ENCODE measurements around the gene ERBB3.

The ERBB3 gene

GRCh38 chr12:56126732-56127239 is 46.8 kb downstream of the ERBB3 start:
- Histone ChIP-seq H3K4me1 (ENCODE audit: control insufficient read depth, insufficient read depth, low read length) (peaks cover 19% of the 10 kb centered on the region), H3K4me3 (ENCODE audit: low read depth, low read length) (peak overlapping the region; percentile 62; the same call in 1 of the 2 replicates), H3K9ac (ENCODE audit: low read depth, low read length) (no peak overlapping the region), H3K27ac (ENCODE audit: low read depth, low read length) (peak overlapping the region; percentile 86), H3K9me3 (ENCODE audit: control insufficient read depth, insufficient read depth, low read length) (no peaks in the 10 kb centered on the region), H3K27me3 (ENCODE audit: control insufficient read depth, insufficient read depth, low read length) (no peaks in the 10 kb centered on the region), H3K36me3 (ENCODE audit: control insufficient read depth, insufficient read depth, low read length) (peaks cover 18% of the 10 kb centered on the region)

- Histone ChIP-seq H3K4me1 (ENCODE audit: control insufficient read depth, insufficient read depth, low read length) (peaks cover 19% of the 10 kb centered on the region), H3K9me3 (ENCODE audit: control insufficient read depth, insufficient read depth, low read length) (no peaks in the 10 kb centered on the region), H3K27ac (ENCODE audit: low read depth, low read length) (peak overlapping the region; percentile 86)
Measured at GRCh38 chr12:56127485-56127887, 47.5 kb downstream of the ERBB3 start.

DNA sequence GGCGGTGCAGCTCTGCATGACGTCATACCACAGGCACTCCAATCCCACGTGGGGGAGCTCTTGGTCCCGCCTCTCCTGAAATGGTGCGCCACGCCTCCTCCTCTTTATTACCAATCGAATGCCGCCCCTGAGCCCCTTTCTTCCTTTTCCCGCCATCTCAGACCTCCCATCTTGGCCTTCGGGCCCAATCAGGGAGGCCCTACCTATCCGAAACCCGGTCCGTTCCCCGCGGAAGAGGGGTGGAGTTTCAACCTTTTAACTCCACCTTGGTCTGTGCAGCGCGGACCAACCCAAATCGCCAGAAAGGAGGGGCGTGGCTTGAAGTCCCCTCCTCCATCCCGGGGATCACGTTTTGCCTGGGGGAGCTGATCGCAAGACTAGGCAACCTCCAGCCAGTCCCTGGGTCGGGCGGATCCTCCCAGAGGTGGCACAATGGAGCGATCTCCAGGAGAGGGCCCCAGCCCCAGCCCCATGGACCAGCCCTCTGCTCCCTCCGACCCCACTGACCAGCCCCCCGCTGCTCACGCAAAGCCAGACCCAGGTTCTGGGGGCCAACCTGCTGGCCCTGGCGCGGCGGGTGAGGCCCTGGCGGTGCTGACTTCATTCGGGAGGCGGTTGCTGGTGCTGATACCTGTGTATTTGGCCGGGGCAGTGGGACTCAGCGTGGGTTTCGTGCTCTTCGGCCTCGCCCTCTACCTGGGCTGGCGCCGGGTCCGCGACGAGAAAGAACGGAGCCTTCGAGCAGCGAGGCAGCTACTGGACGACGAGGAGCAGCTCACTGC is 48.1 kb downstream of the ERBB3 start, which contains the start of gene ESYT1:
ESYT1 (plus strand) TSS at position 380 of the 782 bp plus-strand sequence; CDS start at position 433, 53 bp downstream.
- Histone ChIP-seq H3K9me3 (ENCODE audit: control insufficient read depth, insufficient read depth, low read length) (no peaks in the 10 kb centered on the region), H3K36me3 (ENCODE audit: control insufficient read depth, insufficient read depth, low read length) (peaks cover 27% of the 10 kb centered on the region), H3K27me3 (ENCODE audit: control insufficient read depth, insufficient read depth, low read length) (no peaks in the 10 kb centered on the region), H3K4me1 (ENCODE audit: control insufficient read depth, insufficient read depth, low read length) (peaks cover 19% of the 10 kb centered on the region), H3K9ac (ENCODE audit: low read depth, low read length) (peak within 1 kb of the TSS; percentile 80), H3K27ac (ENCODE audit: low read depth, low read length) (peak within 1 kb of the TSS; percentile 95), H3K4me3 (ENCODE audit: low read depth, low read length) (peak within 1 kb of the TSS; percentile 82)

More at GRCh38 chr12:56127485-56127887, 47.5 kb downstream of the ERBB3 start:
- Histone ChIP-seq H3K27me3 (ENCODE audit: control insufficient read depth, insufficient read depth, low read length) (no peaks in the 10 kb centered on the region), H3K9ac (ENCODE audit: low read depth, low read length) (peak overlapping the region; percentile 58), H3K4me3 (ENCODE audit: low read depth, low read length) (peak overlapping the region; percentile 62), H3K36me3 (ENCODE audit: control insufficient read depth, insufficient read depth, low read length) (peaks cover 23% of the 10 kb centered on the region)

DNA sequence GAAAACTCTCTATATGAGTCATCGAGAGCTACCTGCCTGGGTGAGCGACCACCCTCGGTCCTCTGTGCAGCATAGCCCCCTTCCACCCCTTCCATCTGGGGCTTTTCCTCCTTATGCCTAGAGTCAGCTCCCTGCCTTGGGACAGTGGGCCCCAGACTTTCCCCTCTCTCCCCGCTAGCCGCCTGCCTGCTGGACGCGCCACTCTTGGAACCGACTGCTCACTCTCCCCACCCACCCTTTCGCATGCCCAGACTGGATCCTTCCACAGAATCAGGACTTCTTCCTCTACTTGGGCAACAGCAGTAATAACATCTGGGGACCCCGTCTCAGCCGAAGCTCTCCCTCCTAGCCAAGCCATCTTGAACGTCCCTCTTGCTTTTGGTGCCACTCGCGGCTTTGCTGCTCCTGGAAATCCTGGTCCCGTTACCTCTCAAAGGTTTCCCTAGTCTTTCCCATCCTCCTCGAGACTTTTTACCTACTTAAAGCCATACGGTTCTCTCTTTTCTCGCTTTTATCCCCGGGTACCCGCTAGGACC is 48.8 kb downstream of the ERBB3 start:
- no peaks in the 10 kb centered on the region for H3K9me3 ChIP-seq (ENCODE audit: control insufficient read depth, insufficient read depth, low read length)
- no peaks in the 10 kb centered on the region for H3K27me3 ChIP-seq (ENCODE audit: control insufficient read depth, insufficient read depth, low read length)
- H3K27ac ChIP-seq (ENCODE audit: low read depth, low read length) = peak overlapping the region; percentile 95
- peak overlapping the region; percentile 80 for H3K9ac ChIP-seq (ENCODE audit: low read depth, low read length)
- peak overlapping the region; percentile 82 for H3K4me3 ChIP-seq (ENCODE audit: low read depth, low read length)
- peaks cover 34% of the 10 kb centered on the region for H3K36me3 ChIP-seq (ENCODE audit: control insufficient read depth, insufficient read depth, low read length)
- peaks cover 19% of the 10 kb centered on the region for H3K4me1 ChIP-seq (ENCODE audit: control insufficient read depth, insufficient read depth, low read length)

DNA sequence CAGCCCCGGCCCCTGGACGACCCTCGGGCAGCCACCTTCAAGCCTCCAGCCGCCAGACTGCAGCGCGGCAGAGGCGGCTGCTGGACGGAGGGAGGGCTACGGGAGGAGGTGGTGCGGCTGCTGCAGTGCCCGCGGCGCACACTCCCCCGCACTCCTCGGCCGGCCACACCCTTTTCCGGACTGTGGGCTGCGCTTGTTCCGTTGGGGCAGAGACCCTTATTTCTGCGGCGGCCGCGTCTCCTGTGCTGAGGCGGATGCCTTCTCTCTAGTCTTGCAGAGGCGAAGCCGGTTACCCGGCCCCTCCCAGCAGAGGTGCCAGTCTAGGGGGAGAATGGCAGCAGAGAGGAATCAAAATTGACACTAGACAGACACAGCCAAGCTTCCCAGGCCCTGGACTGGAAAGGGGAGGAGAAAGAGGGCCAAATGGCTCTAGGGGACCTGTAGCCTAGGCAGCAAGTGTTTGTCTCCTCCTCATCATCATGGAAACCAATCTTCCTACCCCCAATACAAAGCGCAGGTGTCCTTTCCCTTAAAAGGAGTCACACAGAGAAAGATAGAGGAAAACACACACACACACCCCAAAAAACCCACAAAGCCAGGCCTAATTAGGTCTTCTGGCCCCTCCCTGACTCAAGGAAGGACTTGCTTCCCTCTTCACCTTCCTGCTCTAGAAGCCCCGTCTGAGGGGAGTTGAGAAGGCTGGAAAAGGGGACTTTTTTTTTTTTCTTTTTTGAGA is 49.4 kb downstream of the ERBB3 start:
- Histone ChIP-seq H3K4me1 (ENCODE audit: control insufficient read depth, insufficient read depth, low read length) (peaks cover 19% of the 10 kb centered on the region), H3K9ac (ENCODE audit: low read depth, low read length) (peak overlapping the region; percentile 80), H3K36me3 (ENCODE audit: control insufficient read depth, insufficient read depth, low read length) (peaks cover 40% of the 10 kb centered on the region), H3K27ac (ENCODE audit: low read depth, low read length) (peak overlapping the region; percentile 48), H3K9me3 (ENCODE audit: control insufficient read depth, insufficient read depth, low read length) (no peaks in the 10 kb centered on the region), H3K27me3 (ENCODE audit: control insufficient read depth, insufficient read depth, low read length) (no peaks in the 10 kb centered on the region), H3K4me3 (ENCODE audit: low read depth, low read length) (peak overlapping the region; percentile 82)

GRCh38 chr12:56129942-56130495 is 50.1 kb downstream of the ERBB3 start:
- peaks cover 19% of the 10 kb centered on the region for H3K4me1 ChIP-seq (ENCODE audit: control insufficient read depth, insufficient read depth, low read length)
- no peaks in the 10 kb centered on the region for H3K9me3 ChIP-seq (ENCODE audit: control insufficient read depth, insufficient read depth, low read length)
- H3K27ac ChIP-seq (ENCODE audit: low read depth, low read length) = no peak overlapping the region
- peak overlapping the region; percentile 82 for H3K4me3 ChIP-seq (ENCODE audit: low read depth, low read length)
- peaks cover 46% of the 10 kb centered on the region for H3K36me3 ChIP-seq (ENCODE audit: control insufficient read depth, insufficient read depth, low read length)
- no peaks in the 10 kb centered on the region for H3K27me3 ChIP-seq (ENCODE audit: control insufficient read depth, insufficient read depth, low read length)
- no peak overlapping the region for H3K9ac ChIP-seq (ENCODE audit: low read depth, low read length)

DNA sequence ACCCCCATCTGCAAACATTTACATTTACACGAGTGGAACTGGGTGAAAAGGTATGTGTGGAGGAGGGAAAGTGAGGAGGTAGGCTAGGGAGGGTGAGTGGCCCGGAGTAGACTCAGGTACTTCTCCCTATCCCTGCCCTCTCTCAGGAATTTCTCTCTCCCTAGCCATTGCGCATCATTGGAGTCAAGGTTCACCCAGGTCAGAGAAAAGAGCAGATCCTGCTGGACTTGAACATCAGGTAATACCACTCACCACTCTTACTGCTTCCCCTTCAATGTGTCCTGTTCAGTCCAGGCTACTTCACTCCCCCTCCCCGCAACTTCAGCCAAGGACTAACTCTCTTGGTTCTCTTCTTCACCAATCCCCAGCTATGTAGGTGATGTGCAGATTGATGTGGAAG is 50.9 kb downstream of the ERBB3 start:
- Histone ChIP-seq H3K36me3 (ENCODE audit: control insufficient read depth, insufficient read depth, low read length) (peaks cover 50% of the 10 kb centered on the region), H3K4me3 (ENCODE audit: low read depth, low read length) (no peak overlapping the region), H3K9ac (ENCODE audit: low read depth, low read length) (no peak overlapping the region), H3K4me1 (ENCODE audit: control insufficient read depth, insufficient read depth, low read length) (peaks cover 19% of the 10 kb centered on the region), H3K27me3 (ENCODE audit: control insufficient read depth, insufficient read depth, low read length) (no peaks in the 10 kb centered on the region), H3K27ac (ENCODE audit: low read depth, low read length) (no peak overlapping the region), H3K9me3 (ENCODE audit: control insufficient read depth, insufficient read depth, low read length) (no peaks in the 10 kb centered on the region)

GRCh38 chr12:56134897-56135296 is 54.9 kb downstream of the ERBB3 start:
- Histone ChIP-seq H3K36me3 (ENCODE audit: control insufficient read depth, insufficient read depth, low read length) (peaks cover 86% of the 10 kb centered on the region), H3K9ac (ENCODE audit: low read depth, low read length) (no peak overlapping the region), H3K9me3 (ENCODE audit: control insufficient read depth, insufficient read depth, low read length) (no peaks in the 10 kb centered on the region), H3K27me3 (ENCODE audit: control insufficient read depth, insufficient read depth, low read length) (no peaks in the 10 kb centered on the region), H3K4me3 (ENCODE audit: low read depth, low read length) (no peak overlapping the region), H3K4me1 (ENCODE audit: control insufficient read depth, insufficient read depth, low read length) (no peaks in the 10 kb centered on the region), H3K27ac (ENCODE audit: low read depth, low read length) (no peak overlapping the region)

DNA sequence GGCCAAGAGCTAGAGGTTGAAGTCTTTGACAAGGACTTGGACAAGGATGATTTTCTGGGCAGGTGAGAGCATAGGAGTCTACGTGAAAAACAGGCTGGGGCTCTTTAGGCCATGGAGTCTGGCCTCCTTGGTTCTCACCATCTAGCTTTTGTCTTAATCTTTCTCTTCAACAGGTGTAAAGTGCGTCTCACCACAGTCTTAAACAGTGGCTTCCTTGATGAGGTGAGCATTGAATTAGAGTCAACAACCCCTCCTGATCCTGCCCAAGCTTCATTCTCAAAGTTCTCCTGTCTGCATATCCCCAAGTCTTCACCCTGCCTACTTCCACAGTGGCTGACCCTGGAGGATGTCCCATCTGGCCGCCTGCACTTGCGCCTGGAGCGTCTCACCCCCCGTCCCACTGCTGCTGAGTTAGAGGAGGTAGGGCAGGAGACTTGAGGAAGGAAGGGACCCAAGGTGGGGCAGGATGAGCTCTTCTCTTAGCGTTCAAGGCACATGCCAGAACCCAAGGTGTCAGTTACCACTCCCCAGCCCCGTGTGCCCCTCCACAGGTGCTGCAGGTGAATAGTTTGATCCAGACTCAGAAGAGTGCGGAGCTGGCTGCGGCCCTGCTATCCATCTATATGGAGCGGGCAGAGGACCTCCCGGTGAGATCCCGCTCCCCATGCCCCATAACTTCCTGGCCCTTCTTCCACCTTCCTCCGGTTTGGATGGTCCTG is 58.0 kb downstream of the ERBB3 start:
- H3K9ac ChIP-seq (ENCODE audit: low read depth, low read length) = no peak overlapping the region
- H3K9me3 ChIP-seq (ENCODE audit: control insufficient read depth, insufficient read depth, low read length) = 0 out of 2 replicates have a peak, but pooled peaks cover 4% of the 10 kb centered on the region
- no peaks in the 10 kb centered on the region for H3K4me1 ChIP-seq (ENCODE audit: control insufficient read depth, insufficient read depth, low read length)
- H3K4me3 ChIP-seq (ENCODE audit: low read depth, low read length) = no peak overlapping the region
- H3K27me3 ChIP-seq (ENCODE audit: control insufficient read depth, insufficient read depth, low read length) = no peaks in the 10 kb centered on the region
- H3K27ac ChIP-seq (ENCODE audit: low read depth, low read length) = no peak overlapping the region
- H3K36me3 ChIP-seq (ENCODE audit: control insufficient read depth, insufficient read depth, low read length) = peaks cover 87% of the 10 kb centered on the region

Measured in HUES48 (cell line).